ENCODE measurements around the gene DNAJC17.

The DNAJC17 gene

GRCh38 chr15:40731034-40731433 is 76.2 kb downstream of the DNAJC17 start:
- DNase-seq, result no peak

DNA sequence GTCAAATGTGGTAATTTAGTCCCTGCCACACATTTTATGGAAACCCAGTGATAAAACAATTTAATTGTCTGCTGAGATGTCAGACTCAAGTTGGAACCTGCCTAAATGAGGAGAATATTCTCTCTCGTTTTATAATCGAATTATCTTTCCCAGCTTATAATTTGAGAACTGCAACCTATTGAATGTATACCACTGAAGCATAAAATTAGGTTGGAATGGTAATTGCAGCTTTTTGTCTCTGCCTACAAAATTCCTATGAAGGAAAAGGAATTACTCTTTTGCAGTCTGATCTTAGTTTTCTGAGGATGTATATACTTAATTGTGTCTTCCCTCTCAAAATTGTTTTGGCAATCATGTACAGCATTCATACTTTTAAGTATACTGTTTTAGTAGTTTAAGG is 83.4 kb downstream of the DNAJC17 start:
- DNase-seq, result no peak

GRCh38 chr15:40722934-40723333 is 84.3 kb downstream of the DNAJC17 start:
- DNase-seq, result no peak

DNA sequence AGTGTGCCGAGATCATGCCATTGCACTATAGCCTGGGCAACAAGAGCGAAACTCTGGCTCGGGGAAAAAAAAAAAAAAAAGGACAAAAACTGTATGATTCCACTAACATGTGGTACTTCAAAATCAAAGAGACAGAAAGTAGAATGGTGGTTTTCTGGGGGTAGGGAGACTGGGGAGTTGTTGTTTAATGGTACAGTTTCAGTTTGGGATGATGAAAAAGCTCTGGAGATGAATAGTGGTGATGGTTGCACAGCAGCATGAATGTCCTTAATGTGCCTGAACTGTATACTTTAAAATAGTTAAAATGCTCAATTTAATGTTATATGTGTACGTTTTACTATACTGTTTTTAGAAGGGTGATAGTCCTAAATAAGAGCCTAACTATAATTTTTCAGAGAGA is 84.9 kb downstream of the DNAJC17 start:
- DNase-seq, result no peak

GRCh38 chr15:40721701-40722100 is 85.6 kb downstream of the DNAJC17 start:
- DNase-seq, result no peak

- DNase-seq, result no peak
Measured at GRCh38 chr15:40716165-40716564, 91.1 kb downstream of the DNAJC17 start.
